Psoas muscle (tissue), 8 donors: Measurements from ENCODE around the gene MEFV. TPM values are rescaled to one million over a fixed set of nuclear protein-coding genes. Genes with fewer than 3 reads are reported as not detected.

Experiments
- ATAC-seq, 4 donors: fragments of 200-7000 bp; cut with Tn5 transposase; one replicate each; pipeline ENCODE4 v1.9.1; 2020; ENCODE audit warnings: moderate library complexity in 3 of 4, mild to moderate bottlenecking in 2 of 4
- DNase-seq, 2 donors: peaks; one replicate each; pipeline ENCODE4 v3.0.0-alpha.2; 2020
- H3K27ac ChIP-seq: fragments of 200-600 bp; one replicate; pipeline ENCODE4 v1.8.0; 2022
- H3K27me3 ChIP-seq, 3 donors: fragments of 200-600 bp in 1 of 3; one replicate each; pipeline versions ENCODE4 v1.6.1 to v1.8.0; 2013 to 2022; ENCODE audit warnings: low read length in 2 of 3, mild to moderate bottlenecking in 2 of 3, moderate library complexity in 1 of 3; ENCODE audit not compliant: insufficient read depth in 3 of 3
- H3K36me3 ChIP-seq, 2 donors: fragments of 200-600 bp in 1 of 2; one replicate each; pipeline versions ENCODE4 v1.6.1 to v1.8.0; 2013 to 2022; ENCODE audit warnings: low read depth in 1 of 2, mild to moderate bottlenecking in 1 of 2, moderate library complexity in 1 of 2; ENCODE audit not compliant: insufficient read depth in 1 of 2
- H3K4me1 ChIP-seq: fragments of 200-600 bp; one replicate; pipeline ENCODE4 v1.8.0; 2022
- H3K4me3 ChIP-seq: fragments of 200-600 bp; one replicate; pipeline ENCODE4 v1.8.0; 2022; ENCODE audit warnings: mild to moderate bottlenecking
- H3K9me3 ChIP-seq: fragments of 200-600 bp; one replicate; pipeline ENCODE4 v1.8.0; 2022
- CTCF ChIP-seq: fragments of 200-600 bp; IDR thresholded peaks from one replicate; pipeline ENCODE4 v1.8.0; 2022; ENCODE audit warnings: antibody characterized with exemption
- WGBS, 3 donors: extraction: QIAGEN DNeasy Blood & Tissue Kit; methylation state at CpG; one replicate each; pipeline versions ENCODE4 v1.1.6 to v1.1.7; 2013; 5-methylcytosine and 5-hydroxymethylcytosine counted together
- intact Hi-C, 2 donors: fragments of 100-400 bp; cut with DNase I; formaldehyde crosslinking; loops; one replicate each; pipeline versions ENCODE4 v1.11.0 to v1.14.2; 2022
- polyA plus RNA-seq, 3 donors: library from polyadenylated mRNA; stranded (reverse); fragments of 200-250 nt; gene quantifications; one replicate each; pipeline ENCODE4 v1.2.3, GENCODE V29; 2013
- total RNA-seq, 4 donors: library from RNA; stranded (reverse); fragmentation: NEBNext Ultra II Directional in 2 of 4; extraction: Animal tissue kit (Norgen Biotek cat#: 25700) in 2 of 4; gene quantifications; one replicate each; pipeline versions ENCODE4 v1.2.1 to v1.2.4, GENCODE V29; 2021 to 2023
- donor health status: healthy with polysubstance abuse.
- donor health status: DM: no; HTN: no; CAD: no; lungs with moderate emphysema.
- donor health status: Bipolar disorder and iron deficiency.
- donor health status: healthy.
- donor health status: DM: yes; HTN: yes; CAD: no.
- donor health status: DM: no; HTN: no; CAD: no.
- donor health status: DM: no; HTN: no; CAD: no.
- donor health status: DM: yes; HTN: yes; CAD: no.

MEFV gene
- total and polyA plus RNA-seq, 7 donors: 0.07 to 0.81 (median 0.24) TPM

GRCh38 chr16:3235856-3236669 lies 20.4 kb downstream of the MEFV start:
- peaks cover 17% of the 10 kb centered on the region for H3K9me3 ChIP-seq
- no peak for TF ChIP-seq CTCF
- peaks cover 14 to 24% of the 10 kb centered on the region in 2 donors for H3K36me3 ChIP-seq
- peaks cover 7% of the 10 kb centered on the region for H3K4me1 ChIP-seq
- DNase-seq (peak; percentile 55 to 68), ATAC-seq (no peak)
- no peaks in the 10 kb centered on the region for H3K27me3 ChIP-seq
- H3K4me3 ChIP-seq: no peak overlapping the region
- 84 to 87% (median 86%) methylated on average over 26 to 29 of the region's 29 CpGs for WGBS, 3 donors
- intact Hi-C loops: loop anchor here in 1 of 2 donors (2.0 kb wide), 1 partner anchor 47 kb away; the partner anchor contains the start of gene ZNF263
- H3K27ac ChIP-seq: no peak overlapping the region

GRCh38 chr16:3234857-3235561 lies 21.4 kb downstream of the MEFV start, which contains the start of gene ZNF200:
ZNF200 (minus strand) TSS chr16:3235158; CDS start chr16:3233755, 1,403 bp downstream.
- DNase-seq (peak; percentile 97 to 98), ATAC-seq (peak; percentile 99 to 100 (median 100))
- Histone ChIP-seq H3K4me1 (peaks cover 7% of the 10 kb centered on the region), H3K9me3 (peaks cover 26% of the 10 kb centered on the region), H3K4me3 (peak within 1 kb of the TSS; percentile 97), H3K27ac (peak within 1 kb of the TSS; percentile 93), H3K36me3 (peaks cover 15 to 35% of the 10 kb centered on the region in 2 donors), H3K27me3 (no peaks in the 10 kb centered on the region)
- 0% methylated on average over 50 to 51 of the region's 59 CpGs for WGBS, 3 donors
- intact Hi-C loops: loop anchor here in 1 of 2 donors (2.0 kb wide), 1 partner anchor 48 kb away; the partner anchor contains the start of gene ZNF263
- no peak for TF ChIP-seq CTCF

- no peak for TF ChIP-seq CTCF
- Histone ChIP-seq H3K9me3 (peaks cover 31% of the 10 kb centered on the region), H3K27me3 (no peaks in the 10 kb centered on the region), H3K36me3 (peaks cover 19 to 40% of the 10 kb centered on the region in 2 donors), H3K4me3 (peak overlapping the region; percentile 97), H3K27ac (peak overlapping the region; percentile 93), H3K4me1 (peaks cover 7% of the 10 kb centered on the region)
- ATAC-seq (peak in 1 of 4 donors; percentile 2), DNase-seq (no peak)
- intact Hi-C loops: loop anchor here in 1 of 2 donors (2.0 kb wide), 1 partner anchor 48 kb away; the partner anchor contains the start of gene ZNF263
- WGBS, 3 donors: 1 to 2% (median 2%) methylated on average over 18 of the region's 18 CpGs
Measured at GRCh38 chr16:3234543-3234856, 21.9 kb downstream of the MEFV start.

- 97 to 99% (median 99%) methylated on average over 10 of the region's 10 CpGs for WGBS, 3 donors
- no peak overlapping the region for H3K27ac ChIP-seq
- H3K27me3 ChIP-seq: no peaks in the 10 kb centered on the region
- no peak overlapping the region for H3K4me3 ChIP-seq
- intact Hi-C loops: no loop called here
- H3K9me3 ChIP-seq: peaks cover 90% of the 10 kb centered on the region
- peaks cover 23 to 66% of the 10 kb centered on the region in 2 donors for H3K36me3 ChIP-seq
- ATAC-seq (no peak), DNase-seq (no peak)
- TF ChIP-seq CTCF: no peak
- no peaks in the 10 kb centered on the region for H3K4me1 ChIP-seq
Measured at GRCh38 chr16:3223913-3224515, 32.4 kb downstream of the MEFV start.
